DND-41 (cell line): ENCODE measurements around the gene BLM.

Experiments
- CTCF ChIP-seq: IDR thresholded peaks from 2 replicates; pipeline ENCODE4 v1.5.1; 2012; ENCODE audit warnings: borderline replicate concordance, low read length, moderate library complexity, mild to moderate bottlenecking; ENCODE audit not compliant: poor library complexity, severe bottlenecking; ENCODE audit errors: extremely low read depth
- EZH2 ChIP-seq: IDR thresholded peaks from 3 replicates; pipeline ENCODE4 v1.6.1; 2012; ENCODE audit warnings: borderline replicate concordance, low read depth, mild to moderate bottlenecking, moderate library complexity, low read length, inconsistent platforms; ENCODE audit not compliant: severe bottlenecking

DNA sequence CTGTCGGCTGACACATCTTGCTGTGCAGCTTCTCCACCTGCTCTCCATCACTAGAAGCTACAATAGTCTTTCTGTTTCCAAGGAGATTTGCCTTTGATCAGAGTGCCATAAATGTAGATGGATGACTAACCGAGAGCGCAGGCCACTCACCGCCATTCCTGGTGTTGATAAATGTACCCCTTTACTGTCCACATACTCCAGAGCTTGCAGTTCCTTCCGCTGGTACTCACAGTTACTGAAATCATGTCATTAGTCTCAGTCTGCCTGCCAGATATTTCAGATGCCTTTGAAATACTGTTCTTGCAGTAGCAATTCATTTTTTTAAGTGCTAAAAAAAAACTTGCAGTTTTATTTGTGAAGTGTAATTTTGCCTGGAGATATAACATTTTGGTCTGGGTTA lies 72.3 kb downstream of the BLM start:
- TF ChIP-seq CTCF (no peak), EZH2 (no peak)
